Activated naive CD8-positive, alpha-beta T cell treated with anti-CD3 and anti-CD28 coated beads, Interleukin-2, amount 50 U/mL, for 24 hours (primary cell): Measurements from ENCODE around the gene CACNB4.
A peak's percentile ranks its signal among the peaks of the same experiment; 100 is the strongest.

Experiments
- ATAC-seq: fragments of 150-1000 bp; cut with Tn5 transposase; one replicate; pipeline ENCODE4 v1.10.0; 2021
- DNase-seq: peaks from one replicate; pipeline ENCODE4 v3.0.0; 2021
- H3K27ac Mint-ChIP-seq: one replicate; pipeline ENCODE4 v1.8.0; 2021; ENCODE audit warnings: mild to moderate bottlenecking, mixed read lengths
- H3K27me3 Mint-ChIP-seq: one replicate; pipeline ENCODE4 v1.8.0; 2021; ENCODE audit warnings: mixed read lengths
- H3K36me3 Mint-ChIP-seq: one replicate; pipeline ENCODE4 v1.8.0; 2021; ENCODE audit warnings: low read depth, mixed read lengths
- H3K4me1 Mint-ChIP-seq: one replicate; pipeline ENCODE4 v1.8.0; 2021; ENCODE audit warnings: mixed read lengths
- H3K4me3 Mint-ChIP-seq: one replicate; pipeline ENCODE4 v1.8.0; 2021; ENCODE audit warnings: mild to moderate bottlenecking, moderate library complexity, mixed read lengths
- H3K9me3 Mint-ChIP-seq: one replicate; pipeline ENCODE4 v1.8.0; 2021; ENCODE audit warnings: mixed read lengths

Gene CACNB4

DNA sequence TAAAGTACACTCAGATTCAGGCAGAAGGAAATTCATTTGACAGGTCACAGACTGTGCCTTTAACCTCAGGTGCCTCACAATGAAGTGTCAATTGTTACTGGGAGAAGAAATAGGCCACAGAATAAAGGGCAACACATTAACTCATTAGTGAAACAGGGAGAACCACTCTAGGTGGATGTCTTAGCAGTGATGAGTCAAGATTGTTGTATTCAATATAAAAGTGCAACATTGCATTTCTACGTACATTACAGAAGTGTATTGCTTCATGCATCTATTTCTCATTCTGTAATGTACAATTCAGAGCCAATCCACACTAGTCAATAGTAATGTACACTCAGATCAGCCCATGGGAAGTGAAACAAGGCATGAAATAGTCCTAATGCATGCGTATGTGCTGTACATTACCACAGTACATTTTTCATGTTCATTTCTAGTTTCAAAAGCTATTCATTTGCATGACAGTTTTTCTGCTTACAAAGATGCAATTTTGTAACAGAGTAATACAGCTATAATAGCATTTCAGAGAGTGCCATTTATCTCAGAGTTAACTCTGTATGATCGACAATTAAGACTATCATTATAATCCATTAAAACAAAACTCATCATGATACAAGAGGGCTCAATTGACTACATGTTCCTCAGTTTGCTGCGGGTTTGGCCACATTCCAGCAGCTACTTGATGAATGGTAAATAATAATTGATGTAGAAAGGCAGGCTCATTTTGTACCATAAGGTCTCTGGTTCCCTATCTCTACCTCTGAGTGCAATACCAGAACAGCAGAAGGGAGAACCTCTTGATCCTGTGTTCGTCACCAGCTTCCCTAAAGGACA, 258.4 kb downstream of the CACNB4 start:
- no peak for DNase-seq
- H3K9me3 Mint-ChIP-seq = no peaks in the 10 kb centered on the region
- H3K27me3 Mint-ChIP-seq = peaks cover 4% of the 10 kb centered on the region
- peak; percentile 43 for ATAC-seq
- H3K27ac Mint-ChIP-seq = no peak overlapping the region
- peaks cover 2% of the 10 kb centered on the region for H3K4me1 Mint-ChIP-seq
- H3K4me3 Mint-ChIP-seq = no peak overlapping the region
- no peaks in the 10 kb centered on the region for H3K36me3 Mint-ChIP-seq

DNA sequence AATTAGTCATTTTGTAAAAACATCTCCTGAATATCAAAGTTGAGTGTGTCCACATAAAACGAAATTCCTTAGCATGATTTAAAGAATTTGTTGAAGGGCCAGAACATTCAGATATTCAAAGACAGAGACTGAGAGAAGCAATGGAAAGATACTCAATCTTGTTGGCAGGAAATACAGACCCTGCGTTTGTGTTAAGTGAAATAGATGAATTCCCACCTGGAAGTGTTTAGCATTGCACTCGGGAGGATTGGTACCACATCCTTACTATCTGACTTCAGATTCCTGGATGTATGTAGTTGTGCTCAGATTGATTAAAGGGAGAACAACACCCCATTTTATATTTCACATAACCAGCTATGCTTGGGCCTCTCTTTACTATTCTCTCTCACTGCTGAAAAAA, 260.9 kb downstream of the CACNB4 start:
- DNase-seq (no peak), ATAC-seq (no peak)
- Mint-ChIP-seq H3K4me3 (no peak overlapping the region), H3K4me1 (peaks cover 2% of the 10 kb centered on the region), H3K27ac (no peak overlapping the region), H3K36me3 (no peaks in the 10 kb centered on the region), H3K27me3 (peaks cover 4% of the 10 kb centered on the region), H3K9me3 (no peaks in the 10 kb centered on the region)

DNA sequence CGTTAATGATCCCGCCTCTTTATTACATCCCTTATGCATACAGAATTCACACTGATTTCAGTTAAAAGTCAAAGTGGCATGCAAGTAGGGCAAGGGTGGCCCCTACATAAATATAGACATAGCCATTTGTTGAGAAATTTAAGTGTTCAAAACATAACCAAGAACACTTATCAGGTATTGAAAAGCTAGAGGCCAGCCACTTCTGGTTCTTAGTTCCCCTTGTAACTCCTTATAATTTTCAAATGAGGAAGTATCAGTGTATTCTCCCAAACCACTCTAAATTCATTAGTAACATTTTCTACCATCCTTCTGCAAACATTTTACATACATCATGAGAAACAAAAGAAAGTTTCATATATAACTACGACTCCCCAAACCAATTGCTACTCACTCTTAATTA, 264.9 kb downstream of the CACNB4 start:
- DNase-seq = no peak
- Mint-ChIP-seq H3K4me3 (no peak overlapping the region), H3K27me3 (peaks cover 4% of the 10 kb centered on the region), H3K27ac (no peak overlapping the region), H3K36me3 (no peaks in the 10 kb centered on the region), H3K4me1 (peaks cover 3% of the 10 kb centered on the region), H3K9me3 (no peaks in the 10 kb centered on the region)
- ATAC-seq = no peak

- no peak overlapping the region for H3K4me3 Mint-ChIP-seq
- DNase-seq = no peak
Measured at GRCh38 chr2:151830961-151831360, 267.9 kb downstream of the CACNB4 start.

DNA sequence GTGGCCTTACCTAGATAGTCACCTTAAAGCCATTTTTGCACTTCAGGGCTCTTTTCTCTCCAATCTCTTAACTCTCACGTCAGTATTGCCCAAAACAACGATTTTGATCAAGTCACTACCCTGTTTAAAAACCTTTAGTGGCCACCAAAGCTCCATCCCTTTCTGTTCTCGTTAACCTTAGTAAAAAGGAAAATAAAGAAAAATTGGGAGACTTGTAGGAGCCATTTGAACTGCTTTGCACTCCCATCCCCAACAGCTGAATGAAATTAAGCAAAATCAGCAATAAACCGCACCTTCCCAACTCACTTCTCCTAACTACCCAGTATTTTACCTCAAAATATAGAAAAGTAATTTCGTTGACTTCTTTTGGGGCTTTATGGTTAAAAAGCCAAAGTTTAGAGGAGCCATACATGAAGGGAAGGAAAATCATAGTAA, 269.9 kb downstream of the CACNB4 start:
- DNase-seq (no peak), ATAC-seq (no peak)
- H3K4me1 Mint-ChIP-seq = peaks cover 46% of the 10 kb centered on the region
- H3K27me3 Mint-ChIP-seq = peaks cover 2% of the 10 kb centered on the region
- peak overlapping the region; percentile 86 for H3K27ac Mint-ChIP-seq
- H3K9me3 Mint-ChIP-seq = no peaks in the 10 kb centered on the region
- peak overlapping the region; percentile 97 for H3K4me3 Mint-ChIP-seq
- no peaks in the 10 kb centered on the region for H3K36me3 Mint-ChIP-seq

More at GRCh38 chr2:151830961-151831360, 267.9 kb downstream of the CACNB4 start:
- Mint-ChIP-seq H3K4me1 (peaks cover 28% of the 10 kb centered on the region), H3K27me3 (peaks cover 2% of the 10 kb centered on the region), H3K9me3 (no peaks in the 10 kb centered on the region), H3K36me3 (no peaks in the 10 kb centered on the region), H3K27ac (no peak overlapping the region)
- no peak for ATAC-seq

DNA sequence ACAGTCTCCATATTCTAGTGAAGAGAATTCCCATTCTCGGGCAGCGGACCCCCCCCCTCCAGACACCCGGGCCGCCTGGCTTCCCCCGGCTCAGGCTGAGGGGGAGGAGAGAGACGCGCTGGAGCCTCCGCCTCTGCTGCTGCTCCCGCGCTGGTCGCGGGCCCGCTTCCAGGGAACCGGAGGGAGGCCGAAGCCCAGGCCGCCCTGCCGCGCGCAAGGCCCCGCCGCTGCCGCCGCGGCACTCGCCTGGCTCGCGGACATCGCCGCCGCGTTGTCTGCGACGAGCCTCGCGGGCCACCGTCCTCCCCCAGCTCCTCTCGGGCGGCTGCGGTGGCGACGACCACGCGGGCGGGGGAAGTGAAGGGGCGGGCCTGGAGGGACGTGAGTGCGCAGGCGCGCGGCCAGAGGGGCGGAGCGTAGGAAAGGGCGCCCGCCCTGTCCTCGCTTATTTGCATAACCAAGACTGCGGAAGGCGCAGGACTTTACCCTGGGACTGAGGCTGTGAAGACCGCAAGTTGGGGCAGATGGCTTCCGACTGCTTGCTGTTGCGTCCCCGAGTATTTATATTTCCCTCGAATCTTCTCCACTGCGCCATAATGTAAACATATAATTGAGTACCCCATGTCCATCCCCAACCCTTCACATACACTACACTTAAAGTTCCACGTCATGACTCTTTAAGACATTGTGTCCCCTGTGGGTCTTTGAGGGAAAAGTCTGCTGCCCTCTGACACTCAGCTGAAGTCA, 270.5 kb downstream of the CACNB4 start, which contains the start of gene ARL5A:
ARL5A (minus strand) TSS at position 279 of the 747 bp plus-strand sequence; CDS start at position 34, 245 bp downstream.
- H3K4me1 Mint-ChIP-seq = peaks cover 52% of the 10 kb centered on the region
- H3K9me3 Mint-ChIP-seq = no peaks in the 10 kb centered on the region
- peaks cover 2% of the 10 kb centered on the region for H3K27me3 Mint-ChIP-seq
- peak within 1 kb of the TSS; percentile 97 for H3K4me3 Mint-ChIP-seq
- DNase-seq = peak; percentile 96
- peak; percentile 95 for ATAC-seq
- H3K27ac Mint-ChIP-seq = peak within 1 kb of the TSS; percentile 86
- no peaks in the 10 kb centered on the region for H3K36me3 Mint-ChIP-seq

DNA sequence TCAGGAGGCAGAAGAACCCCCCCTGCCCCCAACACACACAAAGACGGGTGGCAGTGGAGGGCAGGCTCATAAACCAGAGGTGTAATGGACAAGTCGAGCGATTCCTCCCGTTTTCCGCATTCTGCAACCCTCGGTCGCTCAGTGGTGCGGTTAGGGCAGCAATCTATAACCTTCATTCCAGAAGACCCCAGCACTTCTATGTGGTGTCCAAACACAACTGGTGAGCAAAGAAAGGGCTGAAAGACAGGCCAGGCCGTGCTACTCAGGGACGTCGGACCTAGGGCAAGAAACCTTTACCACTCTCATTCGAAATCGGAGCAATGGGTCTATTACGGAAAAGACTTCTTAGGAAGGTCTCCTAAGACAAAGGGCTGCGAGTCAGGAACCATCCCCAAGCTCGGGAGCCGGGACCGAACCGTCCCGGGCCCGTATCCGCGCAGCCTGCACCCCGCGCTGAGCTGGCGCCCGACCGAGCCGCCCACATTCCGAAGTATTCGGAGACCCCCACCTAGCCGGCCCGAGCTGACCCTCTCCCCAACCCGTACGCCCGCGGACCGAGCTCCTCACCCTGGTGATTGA, 271.2 kb downstream of the CACNB4 start:
- no peaks in the 10 kb centered on the region for H3K9me3 Mint-ChIP-seq
- ATAC-seq = peak; percentile 34
- H3K36me3 Mint-ChIP-seq = no peaks in the 10 kb centered on the region
- H3K4me3 Mint-ChIP-seq = peak overlapping the region; percentile 97
- DNase-seq = peak; percentile 44
- peak overlapping the region; percentile 86 for H3K27ac Mint-ChIP-seq
- peaks cover 2% of the 10 kb centered on the region for H3K27me3 Mint-ChIP-seq
- peaks cover 58% of the 10 kb centered on the region for H3K4me1 Mint-ChIP-seq

- peak overlapping the region; percentile 97 for H3K4me3 Mint-ChIP-seq
- DNase-seq = no peak
- H3K9me3 Mint-ChIP-seq = no peaks in the 10 kb centered on the region
- peaks cover 4% of the 10 kb centered on the region for H3K36me3 Mint-ChIP-seq
- peaks cover 2% of the 10 kb centered on the region for H3K27me3 Mint-ChIP-seq
- ATAC-seq = no peak
- peak overlapping the region; percentile 86 for H3K27ac Mint-ChIP-seq
- peaks cover 66% of the 10 kb centered on the region for H3K4me1 Mint-ChIP-seq
Measured at GRCh38 chr2:151826737-151827157, 272.1 kb downstream of the CACNB4 start.

DNA sequence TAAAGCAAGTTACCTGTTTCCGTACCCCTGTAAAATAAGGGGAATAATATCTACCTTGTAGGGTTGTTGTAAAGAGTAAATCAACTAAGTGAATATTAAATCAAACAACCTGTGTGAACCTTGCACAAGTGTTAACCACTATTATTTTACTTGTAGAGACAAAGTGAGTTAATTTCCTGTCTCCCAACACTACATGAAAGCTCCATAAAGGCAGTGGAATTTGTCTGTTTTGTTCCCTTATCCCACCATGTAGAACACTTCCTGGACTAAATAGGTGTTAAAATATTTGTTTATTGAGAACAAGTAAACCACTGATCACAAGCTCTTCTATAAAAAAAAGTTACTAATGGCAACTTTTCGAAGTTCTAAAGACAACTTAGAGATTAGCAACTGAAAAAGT, 274.0 kb downstream of the CACNB4 start:
- Mint-ChIP-seq H3K4me3 (no peak overlapping the region), H3K27ac (no peak overlapping the region), H3K9me3 (no peaks in the 10 kb centered on the region), H3K27me3 (peaks cover 2% of the 10 kb centered on the region), H3K4me1 (peaks cover 83% of the 10 kb centered on the region), H3K36me3 (peaks cover 16% of the 10 kb centered on the region)
- DNase-seq = no peak
- ATAC-seq = no peak

GRCh38 chr2:151823651-151824050, 275.2 kb downstream of the CACNB4 start:
- H3K36me3 Mint-ChIP-seq = peaks cover 20% of the 10 kb centered on the region
- peaks cover 90% of the 10 kb centered on the region for H3K4me1 Mint-ChIP-seq
- no peak for ATAC-seq
- DNase-seq = no peak
- peaks cover 2% of the 10 kb centered on the region for H3K27me3 Mint-ChIP-seq
- H3K4me3 Mint-ChIP-seq = peak overlapping the region; percentile 6
- H3K27ac Mint-ChIP-seq = no peak overlapping the region
- H3K9me3 Mint-ChIP-seq = no peaks in the 10 kb centered on the region

DNA sequence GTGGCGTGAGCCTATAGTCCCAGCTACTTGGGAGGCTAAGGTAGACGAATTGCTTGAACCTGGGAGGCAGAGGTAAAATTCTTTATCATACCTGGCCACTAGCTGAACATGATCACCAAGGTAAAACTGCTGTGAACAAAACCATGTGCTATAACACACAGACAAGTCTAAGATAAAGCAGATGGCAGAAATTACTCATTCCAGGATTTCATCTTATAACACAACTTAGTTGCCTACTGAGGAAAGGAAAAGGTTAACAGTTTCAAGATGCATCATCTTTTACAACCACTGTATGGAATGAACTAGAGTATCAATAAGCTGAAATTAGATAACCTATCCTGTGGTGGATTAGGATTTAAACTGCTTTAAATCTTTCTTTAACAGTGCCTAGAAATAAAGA, 278.9 kb downstream of the CACNB4 start:
- ATAC-seq = peak; percentile 95
- peaks cover 61% of the 10 kb centered on the region for H3K4me1 Mint-ChIP-seq
- no peaks in the 10 kb centered on the region for H3K9me3 Mint-ChIP-seq
- H3K36me3 Mint-ChIP-seq = peaks cover 34% of the 10 kb centered on the region
- H3K27me3 Mint-ChIP-seq = no peaks in the 10 kb centered on the region
- H3K27ac Mint-ChIP-seq = peak overlapping the region; percentile 84
- no peak for DNase-seq
- peak overlapping the region; percentile 26 for H3K4me3 Mint-ChIP-seq

DNA sequence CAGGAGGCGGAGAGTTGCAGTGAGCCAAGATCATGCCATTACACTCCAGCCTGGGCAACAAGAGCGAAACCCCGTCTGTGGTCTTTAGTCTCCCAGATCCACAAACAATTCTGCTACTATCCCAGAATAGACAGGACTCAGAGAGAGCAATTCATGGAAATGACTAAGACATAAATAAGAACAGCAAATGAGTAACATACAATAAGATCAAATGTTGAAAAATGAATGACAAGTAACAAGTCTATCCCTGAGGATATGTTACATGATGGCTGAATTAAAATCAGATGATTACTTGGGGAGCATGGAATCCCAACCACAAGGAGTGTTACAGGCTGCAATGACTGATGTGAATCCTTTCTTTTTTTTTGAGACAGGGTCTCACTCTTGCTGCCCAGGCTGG, 280.9 kb downstream of the CACNB4 start:
- ATAC-seq (no peak), DNase-seq (no peak)
- Mint-ChIP-seq H3K27ac (no peak overlapping the region), H3K36me3 (peaks cover 48% of the 10 kb centered on the region), H3K4me3 (no peak overlapping the region), H3K9me3 (no peaks in the 10 kb centered on the region), H3K27me3 (no peaks in the 10 kb centered on the region), H3K4me1 (peaks cover 42% of the 10 kb centered on the region)

DNA sequence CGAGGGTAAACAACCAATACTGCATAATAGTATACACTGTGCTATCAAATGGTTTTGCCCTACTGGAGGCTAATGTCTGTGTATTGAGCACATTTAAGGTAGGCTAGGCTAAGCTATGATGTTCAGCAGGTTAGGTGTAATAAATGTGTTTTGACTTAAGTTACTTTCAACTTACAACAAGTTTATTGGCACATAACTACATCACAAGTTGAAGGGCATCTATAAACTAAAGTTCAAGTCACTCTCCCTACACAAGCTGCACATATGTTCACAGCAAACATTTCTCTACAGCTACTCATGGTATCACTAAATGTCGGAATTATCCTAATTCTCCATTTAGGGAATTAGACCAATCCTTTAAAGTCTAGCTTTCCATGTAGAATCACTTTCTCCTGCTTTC, 282.0 kb downstream of the CACNB4 start:
- H3K4me1 Mint-ChIP-seq = peaks cover 32% of the 10 kb centered on the region
- H3K9me3 Mint-ChIP-seq = peaks cover 4% of the 10 kb centered on the region
- ATAC-seq (no peak), DNase-seq (no peak)
- no peak overlapping the region for H3K27ac Mint-ChIP-seq
- peaks cover 53% of the 10 kb centered on the region for H3K36me3 Mint-ChIP-seq
- H3K4me3 Mint-ChIP-seq = no peak overlapping the region
- no peaks in the 10 kb centered on the region for H3K27me3 Mint-ChIP-seq

DNA sequence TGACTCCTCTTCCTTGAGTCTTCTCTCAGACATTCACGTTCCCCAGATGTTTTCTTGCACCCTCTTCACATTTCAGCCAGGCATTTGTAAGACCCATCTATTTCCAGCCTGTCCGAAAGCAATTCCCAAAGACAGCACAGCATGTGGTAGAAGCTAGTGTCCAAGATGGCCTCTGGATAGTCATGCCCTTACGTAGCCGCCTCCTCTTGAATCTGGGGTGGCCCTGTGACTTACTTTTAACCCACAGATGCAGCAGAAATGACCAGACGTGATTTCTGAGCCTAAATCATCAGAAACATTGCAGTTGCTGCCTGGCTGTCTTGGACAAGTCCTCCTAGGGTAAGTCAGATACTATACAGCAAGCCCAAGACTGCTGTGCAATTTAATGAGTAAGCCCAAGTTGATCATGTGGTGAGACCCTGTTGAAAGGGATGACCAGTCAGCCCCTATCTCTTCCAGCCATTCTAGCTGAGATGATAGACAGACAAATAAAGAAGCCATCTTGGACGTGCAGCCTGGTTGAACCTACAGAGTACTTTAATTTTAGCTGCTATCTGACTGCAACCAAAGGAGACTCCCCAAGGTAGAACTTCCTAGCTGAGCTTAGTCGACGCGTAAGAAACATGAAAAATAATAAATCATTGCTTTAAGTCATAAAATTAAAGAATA, 282.9 kb downstream of the CACNB4 start:
- no peak for DNase-seq
- no peak overlapping the region for H3K4me3 Mint-ChIP-seq
- H3K4me1 Mint-ChIP-seq = peaks cover 26% of the 10 kb centered on the region
- H3K36me3 Mint-ChIP-seq = peaks cover 52% of the 10 kb centered on the region
- no peak for ATAC-seq
- H3K9me3 Mint-ChIP-seq = peaks cover 4% of the 10 kb centered on the region
- no peaks in the 10 kb centered on the region for H3K27me3 Mint-ChIP-seq
- no peak overlapping the region for H3K27ac Mint-ChIP-seq
